Suprapubic skin (tissue), 4 donors: Measurements from ENCODE around the gene EVPL. TPM values are rescaled to one million over a fixed set of nuclear protein-coding genes. Genes with fewer than 3 reads are reported as not detected.
A peak's percentile ranks its signal among the peaks of the same experiment; 100 is the strongest.
"Not testable (repeated sequence)": the region's sequence is repeated elsewhere in the genome, so short reads cannot be mapped to it uniquely, and the experiment has no call there.

ENCODE experiments used
- DNase-seq, 2 donors: peaks; one replicate each; pipeline ENCODE4 v3.0.0-alpha.2; 2019; ENCODE audit warnings: low spot score in 2 of 2
- H3K27ac ChIP-seq: fragments of 200-600 bp; sonication (generic); one replicate; pipeline ENCODE4 v1.5.1; 2019
- H3K27me3 ChIP-seq: fragments of 200-600 bp; sonication (generic); one replicate; pipeline ENCODE4 v1.5.1; 2019
- H3K36me3 ChIP-seq: fragments of 200-600 bp; sonication (generic); one replicate; pipeline ENCODE4 v1.5.1; 2019
- H3K4me1 ChIP-seq: fragments of 200-600 bp; sonication (generic); one replicate; pipeline ENCODE4 v1.5.1; 2019
- H3K4me3 ChIP-seq: fragments of 200-600 bp; sonication (generic); one replicate; pipeline ENCODE4 v1.5.1; 2019; ENCODE audit warnings: mild to moderate bottlenecking
- H3K9me3 ChIP-seq: fragments of 200-600 bp; sonication (generic); one replicate; pipeline ENCODE4 v1.5.1; 2019
- CTCF ChIP-seq, 2 donors: fragments of 200-600 bp in 1 of 2; fragments of 450-650 bp in 1 of 2; sonication (generic) in 1 of 2; IDR thresholded peaks; one replicate each; pipeline ENCODE4 v1.5.1; 2016 to 2019; ENCODE audit warnings: antibody characterized with exemption in 2 of 2, mild to moderate bottlenecking in 1 of 2, moderate library complexity in 1 of 2
- EP300 ChIP-seq: sonication (generic); formaldehyde crosslinking; IDR thresholded peaks from one replicate; pipeline ENCODE4 v1.6.1; 2017; ENCODE audit warnings: antibody characterized with exemption
- POLR2A ChIP-seq, 2 donors: fragments of 450-650 bp; IDR thresholded peaks; one replicate each; pipeline ENCODE4 v1.6.1; 2017; ENCODE audit warnings: antibody characterized with exemption in 2 of 2, mild to moderate bottlenecking in 2 of 2, moderate library complexity in 2 of 2
- POLR2AphosphoS5 ChIP-seq, 3 donors: sonication (generic); formaldehyde crosslinking; IDR thresholded peaks; one replicate each; pipeline ENCODE4 v1.6.1; 2017; ENCODE audit warnings: antibody characterized with exemption in 3 of 3
- WGBS: methylation state at CpG from one replicate; pipeline ENCODE4 v1.1.5; 2018; 5-methylcytosine and 5-hydroxymethylcytosine counted together
- total RNA-seq, 4 donors: library from RNA; depleted of rRNA; stranded (reverse); fragments of >200 nt; gene quantifications; one replicate each; pipeline ENCODE4 v1.1.0, GENCODE V29; 2016

The EVPL gene
- total RNA-seq, 4 donors from 2014 or later = 218 to 425 (median 274) TPM

GRCh38 chr17:76049239-76049638 lies 22.1 kb upstream of the EVPL start:
- no peak for TF ChIP-seq POLR2A (IDR thresholded peaks at IDR 0.05)
- TF ChIP-seq CTCF (IDR thresholded peaks at IDR 0.05) = no peak
- TF ChIP-seq POLR2AphosphoS5 (IDR thresholded peaks at IDR 0.05) = no peak
- no peak for TF ChIP-seq EP300
- no peak for DNase-seq
- Histone ChIP-seq H3K4me3 (no peak overlapping the region), H3K27me3 (no peaks in the 10 kb centered on the region), H3K27ac (no peak overlapping the region), H3K9me3 (no peaks in the 10 kb centered on the region), H3K36me3 (peaks cover 72% of the 10 kb centered on the region), H3K4me1 (peaks cover 41% of the 10 kb centered on the region)
- 89% methylated on average over 3 of the region's 3 CpGs for WGBS

- H3K36me3 ChIP-seq = peaks cover 74% of the 10 kb centered on the region
- no peak for TF ChIP-seq POLR2A (IDR thresholded peaks at IDR 0.05)
- TF ChIP-seq EP300 = no peak
- no peak for TF ChIP-seq CTCF (IDR thresholded peaks at IDR 0.05)
- TF ChIP-seq POLR2AphosphoS5 (IDR thresholded peaks at IDR 0.05) = no peak
- 76% methylated on average over 9 of the region's 9 CpGs for WGBS
Measured at GRCh38 chr17:76048711-76049110, 21.6 kb upstream of the EVPL start.

DNA sequence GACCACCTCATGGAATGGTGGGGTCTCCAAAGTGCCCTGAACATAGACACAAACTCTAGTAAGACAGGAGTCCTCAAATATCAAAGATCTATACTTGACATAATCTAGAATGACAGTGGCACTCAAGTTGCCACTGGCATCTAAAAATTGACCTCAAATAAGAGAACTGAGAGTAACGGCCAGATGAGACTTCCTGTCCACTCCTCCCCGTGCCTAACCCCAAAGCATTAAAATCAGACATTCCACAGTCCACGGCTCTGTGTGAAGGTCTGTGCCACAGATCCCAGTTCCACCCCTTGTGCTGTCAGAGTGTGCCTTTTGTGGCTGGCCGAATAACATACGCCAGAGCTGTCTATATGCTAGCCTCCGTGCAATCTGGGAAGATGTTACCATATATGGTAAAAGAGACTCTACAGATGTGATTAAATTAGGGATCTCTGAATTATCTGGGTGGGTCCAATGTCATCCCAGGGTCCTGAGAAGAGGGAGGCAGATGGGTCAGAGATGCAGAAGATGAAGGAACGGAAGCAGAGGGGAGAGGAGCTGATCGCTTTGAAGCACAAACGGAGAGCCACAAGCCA lies 21.0 kb upstream of the EVPL start:
- 86% methylated on average over 9 of the region's 9 CpGs for WGBS
- no peak overlapping the region for H3K4me3 ChIP-seq
- H3K4me1 ChIP-seq = peaks cover 41% of the 10 kb centered on the region
- no peaks in the 10 kb centered on the region for H3K9me3 ChIP-seq
- DNase-seq = no peak
- no peak for TF ChIP-seq POLR2AphosphoS5 (IDR thresholded peaks at IDR 0.05)
- no peak for TF ChIP-seq EP300
- no peak for TF ChIP-seq POLR2A (IDR thresholded peaks at IDR 0.05)
- no peak for TF ChIP-seq CTCF (IDR thresholded peaks at IDR 0.05)
- no peaks in the 10 kb centered on the region for H3K27me3 ChIP-seq
- peaks cover 80% of the 10 kb centered on the region for H3K36me3 ChIP-seq
- H3K27ac ChIP-seq = no peak overlapping the region

More at GRCh38 chr17:76048711-76049110, 21.6 kb upstream of the EVPL start:
- no peak for DNase-seq
- peaks cover 40% of the 10 kb centered on the region for H3K4me1 ChIP-seq
- no peak overlapping the region for H3K27ac ChIP-seq
- H3K9me3 ChIP-seq = no peaks in the 10 kb centered on the region
- no peak overlapping the region for H3K4me3 ChIP-seq
- no peaks in the 10 kb centered on the region for H3K27me3 ChIP-seq

DNA sequence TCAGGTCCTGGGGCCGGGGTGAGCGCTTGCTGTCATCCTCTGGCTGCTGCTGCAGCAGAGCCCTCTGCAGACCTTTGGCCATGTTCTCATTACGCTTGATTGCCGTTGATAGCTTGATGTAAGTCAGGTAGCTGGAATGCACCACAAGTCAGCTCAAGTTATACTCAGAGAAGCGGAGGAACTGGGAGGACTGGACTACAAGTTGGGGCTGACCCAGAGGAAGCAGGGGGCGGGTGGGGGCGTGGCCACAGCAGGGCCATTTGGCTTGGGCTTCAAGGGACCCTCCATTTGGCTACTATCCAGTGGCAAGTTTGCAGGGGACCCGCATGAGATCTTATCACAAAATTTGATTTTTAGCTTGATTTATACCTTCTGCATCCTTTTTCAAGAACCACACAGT lies 19.0 kb upstream of the EVPL start:
- Histone ChIP-seq H3K4me1 (peaks cover 28% of the 10 kb centered on the region), H3K36me3 (peaks cover 95% of the 10 kb centered on the region), H3K27me3 (no peaks in the 10 kb centered on the region), H3K4me3 (no peak overlapping the region), H3K9me3 (no peaks in the 10 kb centered on the region), H3K27ac (no peak overlapping the region)
- no peak for TF ChIP-seq CTCF (IDR thresholded peaks at IDR 0.05)
- no peak for TF ChIP-seq EP300
- no peak for TF ChIP-seq POLR2AphosphoS5 (IDR thresholded peaks at IDR 0.05)
- TF ChIP-seq POLR2A (IDR thresholded peaks at IDR 0.05) = no peak
- 80% methylated on average over 8 of the region's 8 CpGs for WGBS
- no peak for DNase-seq

GRCh38 chr17:76044475-76045007 lies 17.4 kb upstream of the EVPL start:
- Histone ChIP-seq H3K27ac (peak overlapping the region; percentile 35), H3K36me3 (peaks cover 100% of the 10 kb centered on the region), H3K4me1 (peaks cover 15% of the 10 kb centered on the region)
- H3K27me3 ChIP-seq, H3K9me3 ChIP-seq, H3K4me3 ChIP-seq, DNase-seq: not testable (repeated sequence)
- 50% methylated on average over 11 of the region's 11 CpGs for WGBS

- not testable (repeated sequence) for H3K27me3 ChIP-seq
- WGBS = 93% methylated on average over 3 of the region's 3 CpGs
Measured at GRCh38 chr17:76042868-76043267, 15.8 kb upstream of the EVPL start.

More at GRCh38 chr17:76042868-76043267, 15.8 kb upstream of the EVPL start:
- DNase-seq, H3K9me3 ChIP-seq, H3K4me3 ChIP-seq, H3K27ac ChIP-seq: not testable (repeated sequence)
- H3K36me3 ChIP-seq = peaks cover 100% of the 10 kb centered on the region
- H3K4me1 ChIP-seq = peaks cover 13% of the 10 kb centered on the region
